WTC11 (cell line): Measurements from ENCODE around the gene CGREF1. TPM values are rescaled to one million over a fixed set of nuclear protein-coding genes. Genes with fewer than 3 reads are reported as not detected.

ENCODE experiments used
- ATAC-seq: fragments of 200-7000 bp; cut with Tn5 transposase; 2 replicates; pipeline ENCODE4 v1.10.0; 2021; ENCODE audit warnings: mild to moderate bottlenecking, moderate library complexity
- CTCF ChIA-PET: fragments of 300-600 bp; sonication (Branson Sonifier 250); formaldehyde crosslinking; loops from one replicate; lab custom pipeline; 2021; ENCODE audit warnings: antibody characterized with exemption; lab: Charles Lee
- POLR2A ChIA-PET: fragments of 350-600 bp; sonication (Branson Sonifier 250); formaldehyde crosslinking; loops from one replicate; lab custom pipeline; 2021; ENCODE audit warnings: antibody characterized with exemption; lab: Charles Lee
- DNase-seq: peaks from one replicate; pipeline ENCODE4 v3.0.0; 2021; ENCODE audit warnings: low spot score
- H3K27ac Mint-ChIP-seq: 2 replicates; pipeline ENCODE4 v1.8.0; 2021; ENCODE audit warnings: mixed read lengths
- H3K27me3 Mint-ChIP-seq: 2 replicates; pipeline ENCODE4 v1.8.0; 2021; ENCODE audit warnings: low read depth, mild to moderate bottlenecking, moderate library complexity, mixed read lengths
- H3K36me3 Mint-ChIP-seq: 2 replicates; pipeline ENCODE4 v1.8.0; 2021; ENCODE audit warnings: mixed read lengths
- H3K4me1 Mint-ChIP-seq: 2 replicates; pipeline ENCODE4 v1.8.0; 2022; ENCODE audit warnings: mixed read lengths
- H3K4me3 Mint-ChIP-seq: 2 replicates; pipeline ENCODE4 v1.8.0; 2021; ENCODE audit warnings: mild to moderate bottlenecking, moderate library complexity, mixed read lengths
- H3K9me3 Mint-ChIP-seq: 2 replicates; pipeline ENCODE4 v1.8.0; 2021; ENCODE audit warnings: mixed read lengths
- AR ChIP-seq: fragments of 250-450 bp; sonication (Bioruptor Pico); IDR thresholded peaks from 2 replicates; pipeline ENCODE4 v1.9.0; 2021; ENCODE audit warnings: mild to moderate bottlenecking
- CDX4 ChIP-seq: fragments of 250-450 bp; sonication (Bioruptor Pico); IDR thresholded peaks from 2 replicates; pipeline ENCODE4 v1.9.0; 2021; ENCODE audit warnings: moderate library complexity, mild to moderate bottlenecking, inconsistent platforms, borderline replicate concordance
- CTCF ChIP-seq: fragments of 200-600 bp; IDR thresholded peaks from 2 replicates; pipeline ENCODE4 v1.8.0; 2022; ENCODE audit warnings: antibody characterized with exemption
- EMX1 ChIP-seq: fragments of 250-450 bp; sonication (Bioruptor Pico); IDR thresholded peaks from 2 replicates; pipeline ENCODE4 v1.8.0; 2021; ENCODE audit warnings: mild to moderate bottlenecking
- ESRRA ChIP-seq: sonication (generic); formaldehyde crosslinking; IDR thresholded peaks from 2 replicates; pipeline ENCODE4 v1.8.1; 2022; ENCODE audit warnings: mild to moderate bottlenecking, missing genetic modification reagents, borderline replicate concordance
- GABPB1 ChIP-seq: sonication (generic); formaldehyde crosslinking; IDR thresholded peaks from 2 replicates; pipeline ENCODE4 v1.8.1; 2023; ENCODE audit warnings: mild to moderate bottlenecking, missing genetic modification reagents
- GRHL2 ChIP-seq: fragments of 250-450 bp; sonication (Bioruptor Pico); IDR thresholded peaks from 2 replicates; pipeline ENCODE4 v1.8.0; 2022; ENCODE audit warnings: mild to moderate bottlenecking, moderate library complexity; ENCODE audit not compliant: insufficient replicate concordance, severe bottlenecking
- HMGA2 ChIP-seq: fragments of 250-450 bp; sonication (Bioruptor Pico); IDR thresholded peaks from 2 replicates; pipeline ENCODE4 v1.4.0; 2021; ENCODE audit warnings: mild to moderate bottlenecking, moderate library complexity
- KAT7 ChIP-seq: sonication (generic); formaldehyde crosslinking; IDR thresholded peaks from 2 replicates; pipeline ENCODE4 v1.8.1; 2023; ENCODE audit warnings: missing genetic modification reagents, mild to moderate bottlenecking, borderline replicate concordance
- MXD4 ChIP-seq: fragments of 250-450 bp; sonication (Bioruptor Pico); IDR thresholded peaks from 2 replicates; pipeline ENCODE4 v1.8.0; 2021; ENCODE audit warnings: mild to moderate bottlenecking, moderate library complexity, borderline replicate concordance
- NFE2L1 ChIP-seq: sonication (generic); formaldehyde crosslinking; IDR thresholded peaks from 2 replicates; pipeline ENCODE4 v1.8.1; 2023; ENCODE audit warnings: missing genetic modification reagents
- NFYB ChIP-seq: sonication (generic); formaldehyde crosslinking; conservative IDR thresholded peaks from 2 replicates; pipeline ENCODE4 v1.8.0; 2022; ENCODE audit warnings: low read depth, missing genetic modification reagents
- NR2C2 ChIP-seq: sonication (generic); formaldehyde crosslinking; IDR thresholded peaks from 2 replicates; pipeline ENCODE4 v1.8.0; 2022; ENCODE audit warnings: mild to moderate bottlenecking, missing genetic modification reagents
- PREB ChIP-seq: sonication (generic); formaldehyde crosslinking; IDR thresholded peaks from 2 replicates; pipeline ENCODE4 v1.8.1; 2022; ENCODE audit warnings: mild to moderate bottlenecking, missing genetic modification reagents, moderate library complexity, borderline replicate concordance
- PRRX2 ChIP-seq: fragments of 250-450 bp; sonication (Bioruptor Pico); IDR thresholded peaks from 2 replicates; pipeline ENCODE4 v1.8.0; 2021; ENCODE audit warnings: mild to moderate bottlenecking
- RELA ChIP-seq: sonication (generic); formaldehyde crosslinking; IDR thresholded peaks from 2 replicates; pipeline ENCODE4 v1.8.1; 2022; ENCODE audit warnings: missing genetic modification reagents, mild to moderate bottlenecking, borderline replicate concordance
- RORB ChIP-seq: fragments of 250-450 bp; sonication (Bioruptor Pico); IDR thresholded peaks from 2 replicates; pipeline ENCODE4 v1.9.0; 2021; ENCODE audit warnings: mild to moderate bottlenecking
- SP1 ChIP-seq: sonication (generic); formaldehyde crosslinking; conservative IDR thresholded peaks from 2 replicates; pipeline ENCODE4 v1.8.1; 2022; ENCODE audit warnings: missing genetic modification reagents
- TEAD4 ChIP-seq: sonication (generic); formaldehyde crosslinking; IDR thresholded peaks from 2 replicates; pipeline ENCODE4 v1.8.0; 2022; ENCODE audit warnings: mild to moderate bottlenecking, missing genetic modification reagents
- ZNF416 ChIP-seq: fragments of 250-450 bp; sonication (Bioruptor Pico); IDR thresholded peaks from 2 replicates; pipeline ENCODE4 v1.9.0; 2021; ENCODE audit warnings: mild to moderate bottlenecking, inconsistent platforms
- ZSCAN18 ChIP-seq: fragments of 250-450 bp; sonication (Bioruptor Pico); IDR thresholded peaks from 2 replicates; pipeline ENCODE4 v2.1.2; 2022; ENCODE audit warnings: mild to moderate bottlenecking, moderate library complexity
- total RNA-seq: library from RNA; stranded (reverse); gene quantifications from 3 replicates; pipeline ENCODE4 v1.2.3, GENCODE V29; 2021

Gene CGREF1
- total RNA-seq, 1 experiment from 2014 or later = 3.5 TPM

GRCh38 chr2:27148801-27149439 lies 30.0 kb upstream of the CGREF1 start, which contains the start of gene TCF23:
TSS of gene TCF23 (plus strand) at chr2:27149004. CDS start at chr2:27149134, 130 bp downstream.
- TF ChIP-seq HMGA2 (no peak), RORB (CRISPR knock-in tag) (no peak)
- Mint-ChIP-seq H3K27me3 (0 out of 2 replicates have a peak, but pooled peaks cover 2% of the 10 kb centered on the region), H3K36me3 (no peaks in the 10 kb centered on the region), H3K4me1 (no peaks in the 10 kb centered on the region), H3K4me3 (no peak within 1 kb of the TSS), H3K9me3 (no peaks in the 10 kb centered on the region), H3K27ac (no peak within 1 kb of the TSS)
- ChIA-PET CTCF (interaction anchor here (1.7 to 3.4 kb wide), 3 partner anchors 15 to 42 kb away, joined by 5 to 13 read pairs (median 6); partner anchors contain the start of gene PREB), POLR2A (interaction anchor here (0.5 to 1.3 kb wide), 2 partner anchors 9 to 279 kb away, joined by 3 to 4 read pairs; no protein-coding TSS in a partner anchor)
- ATAC-seq (no peak), DNase-seq (no peak)

- ATAC-seq (no peak), DNase-seq (no peak)
- H3K4me3 Mint-ChIP-seq = no peak overlapping the region
- TF ChIP-seq TEAD4 (CRISPR knock-in tag) = no peak
- peak; percentile 40; the same call in 1 of the 2 replicates for TF ChIP-seq GABPB1 (CRISPR knock-in tag)
- H3K36me3 Mint-ChIP-seq = no peaks in the 10 kb centered on the region
- no peaks in the 10 kb centered on the region for H3K9me3 Mint-ChIP-seq
- ChIA-PET CTCF (interaction anchor here (1.7 to 3.4 kb wide), 3 partner anchors 14 to 43 kb away, joined by 5 to 13 read pairs (median 6); partner anchors contain the start of gene PREB), POLR2A (no interaction called here)
- H3K27ac Mint-ChIP-seq = no peak overlapping the region
- 0 out of 2 replicates have a peak, but pooled peaks cover 5% of the 10 kb centered on the region for H3K27me3 Mint-ChIP-seq
- H3K4me1 Mint-ChIP-seq = no peaks in the 10 kb centered on the region
Observed at GRCh38 chr2:27147935-27148334, 29.0 kb upstream of the CGREF1 start.

GRCh38 chr2:27145682-27146081 lies 26.8 kb upstream of the CGREF1 start:
- H3K4me3 Mint-ChIP-seq = no peak overlapping the region
- H3K27me3 Mint-ChIP-seq = 0 out of 2 replicates have a peak, but pooled peaks cover 7% of the 10 kb centered on the region
- ChIA-PET POLR2A (no interaction called here), CTCF (interaction anchor here (1.3 to 2.5 kb wide), 3 partner anchors 12 to 147 kb away, joined by 3 to 9 read pairs (median 7); partner anchors contain the start of gene PREB)
- H3K36me3 Mint-ChIP-seq = no peaks in the 10 kb centered on the region
- no peak for ATAC-seq
- no peak overlapping the region for H3K27ac Mint-ChIP-seq
- H3K4me1 Mint-ChIP-seq = no peaks in the 10 kb centered on the region
- no peak for DNase-seq
- no peak for TF ChIP-seq ZSCAN18 (CRISPR knock-in tag)
- TF ChIP-seq CTCF = no peak
- no peak for TF ChIP-seq ZNF416 (CRISPR knock-in tag)
- no peak for TF ChIP-seq PRRX2 (CRISPR knock-in tag)
- TF ChIP-seq NFE2L1 = no peak
- TF ChIP-seq SP1 = no peak
- no peak for TF ChIP-seq ESRRA (CRISPR knock-in tag)
- TF ChIP-seq PREB (CRISPR knock-in tag) = no peak
- TF ChIP-seq, all 79 proteins: peak for 0
- H3K9me3 Mint-ChIP-seq = no peaks in the 10 kb centered on the region

- no peak overlapping the region for H3K27ac Mint-ChIP-seq
- H3K9me3 Mint-ChIP-seq = no peaks in the 10 kb centered on the region
- ChIA-PET POLR2A (no interaction called here), CTCF (no interaction called here)
- no peak for DNase-seq
- H3K4me3 Mint-ChIP-seq = no peak overlapping the region
- H3K27me3 Mint-ChIP-seq = peaks cover 8% of the 10 kb centered on the region; the same call in 1 of the 2 replicates
- H3K4me1 Mint-ChIP-seq = no peaks in the 10 kb centered on the region
- no peaks in the 10 kb centered on the region for H3K36me3 Mint-ChIP-seq
- ATAC-seq = no peak
- TF ChIP-seq AR (no peak), NR2C2 (no peak), TEAD4 (CRISPR knock-in tag) (no peak), RELA (CRISPR knock-in tag) (no peak), EMX1 (CRISPR knock-in tag) (no peak), KAT7 (CRISPR knock-in tag) (no peak), NFYB (CRISPR knock-in tag) (no peak), MXD4 (CRISPR knock-in tag) (no peak), GRHL2 (CRISPR knock-in tag) (no peak), RORB (CRISPR knock-in tag) (no peak), CDX4 (CRISPR knock-in tag) (no peak)
Observed at GRCh38 chr2:27143285-27143684, 24.4 kb upstream of the CGREF1 start.
